ENCODE data around the gene LDHD.

Gene LDHD

DNA sequence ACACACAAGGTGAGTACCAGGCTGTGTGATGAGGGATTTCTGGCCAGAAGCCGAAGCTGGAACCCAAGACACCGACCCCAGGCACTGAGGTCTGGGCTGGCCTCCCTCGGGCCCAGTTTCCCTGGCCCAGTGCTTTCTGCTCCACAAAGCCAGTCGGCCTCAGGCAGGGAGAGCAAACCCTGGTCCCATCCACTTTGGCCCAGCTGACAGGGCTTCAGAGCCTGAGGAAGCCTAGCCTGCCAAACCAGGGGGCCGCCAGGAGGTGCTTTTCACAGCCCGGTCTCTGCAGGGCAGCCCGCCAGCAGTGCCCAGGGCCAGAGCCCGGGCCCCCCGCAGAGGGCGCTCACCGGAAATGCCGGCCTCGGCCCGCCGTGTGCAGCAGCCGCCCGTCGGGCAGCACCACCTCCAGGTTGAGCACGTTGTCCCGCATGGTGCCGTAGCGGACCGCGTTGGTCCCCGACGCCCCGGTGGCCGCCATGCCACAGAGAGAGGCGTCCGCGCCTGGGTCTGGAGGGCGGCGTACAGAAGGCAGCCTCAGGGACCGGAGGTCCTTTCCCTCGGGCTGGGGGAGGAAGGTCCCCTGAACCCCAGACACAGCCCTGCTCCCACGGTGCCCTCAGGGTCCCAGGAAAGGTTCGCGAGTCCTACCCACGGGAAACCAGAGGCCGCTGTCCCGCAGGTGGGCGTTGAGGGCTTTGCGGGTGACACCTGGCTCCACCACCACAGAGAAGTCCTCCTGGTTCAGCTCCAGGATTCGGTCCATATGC is 2.2 kb downstream of the LDHD start:
- peak; percentile 37 for DNase-seq

DNA sequence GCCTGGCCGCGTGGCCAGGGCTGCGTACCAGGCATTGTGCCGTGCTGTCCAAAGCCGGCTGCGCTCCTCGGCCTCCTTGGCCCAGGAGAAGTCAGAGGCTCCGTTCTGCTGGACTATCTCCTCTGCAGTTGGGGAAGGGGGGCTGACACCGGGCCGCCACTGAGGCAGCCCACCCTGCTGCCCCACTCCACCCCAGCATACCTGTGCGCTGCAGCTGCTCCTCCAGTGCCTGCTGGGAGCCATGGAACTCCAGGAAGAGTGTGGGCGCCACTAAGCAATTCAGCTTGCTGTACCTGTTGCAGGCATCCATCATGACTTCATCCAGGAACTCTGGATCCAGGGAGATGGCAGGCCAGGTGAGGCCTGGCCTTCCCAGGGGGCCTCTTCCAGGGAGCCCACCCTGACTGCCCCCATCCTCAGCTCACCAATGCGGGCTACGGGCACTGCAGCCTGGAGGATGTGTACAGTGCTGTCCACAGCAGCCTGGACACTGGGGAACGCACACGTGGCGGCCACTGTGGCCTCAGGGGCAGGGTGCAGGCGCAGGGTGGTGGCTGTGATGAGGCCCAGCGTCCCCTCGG is 2.9 kb downstream of the LDHD start:
- no peak for DNase-seq

- no peak for DNase-seq
These were observed 3.7 kb downstream of the LDHD start for GRCh38 chr16:75112734-75113491.

- no peak for DNase-seq
These were observed 4.4 kb downstream of the LDHD start for GRCh38 chr16:75111961-75112733.

GRCh38 chr16:75111514-75111940 is 5.1 kb downstream of the LDHD start:
- DNase-seq, result no peak

GRCh38 chr16:75110637-75111513 is 5.7 kb downstream of the LDHD start:
- peak; percentile 82 for DNase-seq

- DNase-seq, result peak; percentile 46
These were observed 6.8 kb downstream of the LDHD start for GRCh38 chr16:75109732-75110243.

- DNase-seq, result peak; percentile 59
These were observed 7.5 kb downstream of the LDHD start for GRCh38 chr16:75108792-75109731.

DNA sequence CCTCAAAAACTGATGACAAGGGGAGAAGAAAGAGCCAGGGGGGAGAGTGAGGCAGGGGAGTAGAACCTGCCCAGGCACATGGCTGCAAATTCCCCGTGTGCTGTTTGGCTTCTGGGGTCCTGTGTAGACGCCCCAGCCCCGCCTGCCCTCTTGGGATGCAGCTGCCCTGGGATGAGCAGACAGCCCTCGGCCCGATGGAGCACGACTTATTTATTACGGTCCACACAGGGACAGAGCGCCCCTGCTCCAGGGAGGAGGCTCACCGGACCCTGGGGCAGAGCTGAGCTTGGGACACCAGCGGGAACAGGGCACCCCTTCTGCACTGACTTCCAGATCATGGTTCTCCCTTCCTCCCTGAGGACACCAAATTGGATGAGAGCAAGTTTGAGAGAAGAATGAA is 9.1 kb downstream of the LDHD start:
- no peak for DNase-seq

GRCh38 chr16:75106351-75107274 is 10.0 kb downstream of the LDHD start:
- no peak for DNase-seq

DNA sequence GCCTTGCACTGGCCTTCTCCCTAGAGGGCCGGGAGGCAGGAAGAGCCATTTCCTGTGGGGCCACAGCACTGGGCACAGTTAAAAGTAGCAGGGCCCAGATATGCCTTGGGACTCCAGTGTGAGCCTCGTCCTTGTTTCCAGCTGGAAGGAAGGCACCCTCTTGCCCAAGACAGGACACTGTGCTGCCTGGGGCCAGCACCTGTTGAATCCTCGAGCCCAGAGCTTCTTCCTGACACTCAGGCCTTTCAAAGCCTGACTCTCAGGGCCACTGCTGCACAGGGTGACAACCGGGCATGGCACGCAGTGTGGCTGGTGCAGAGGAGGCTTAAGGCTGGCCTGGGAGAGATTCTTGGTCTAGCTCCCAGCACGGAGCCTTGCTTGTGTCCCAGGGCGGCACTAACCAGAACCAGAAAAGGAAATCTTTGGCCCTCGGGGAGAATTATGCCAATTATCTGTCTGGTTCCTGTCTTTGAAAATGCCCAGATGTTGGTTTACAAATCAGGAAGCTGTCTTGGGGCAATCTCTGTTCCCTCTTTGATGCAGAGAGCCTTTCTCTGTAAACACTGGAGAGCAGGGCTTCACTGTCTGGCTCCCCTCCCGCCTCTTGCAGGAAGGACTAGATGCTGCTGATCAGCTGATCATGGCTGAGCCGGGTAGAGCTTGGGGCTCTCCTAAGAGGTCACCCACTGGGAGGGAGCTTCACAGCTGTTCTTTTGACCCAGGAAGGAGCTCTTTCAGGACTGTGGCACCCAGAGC is 11.1 kb downstream of the LDHD start:
- no peak for DNase-seq

DNA sequence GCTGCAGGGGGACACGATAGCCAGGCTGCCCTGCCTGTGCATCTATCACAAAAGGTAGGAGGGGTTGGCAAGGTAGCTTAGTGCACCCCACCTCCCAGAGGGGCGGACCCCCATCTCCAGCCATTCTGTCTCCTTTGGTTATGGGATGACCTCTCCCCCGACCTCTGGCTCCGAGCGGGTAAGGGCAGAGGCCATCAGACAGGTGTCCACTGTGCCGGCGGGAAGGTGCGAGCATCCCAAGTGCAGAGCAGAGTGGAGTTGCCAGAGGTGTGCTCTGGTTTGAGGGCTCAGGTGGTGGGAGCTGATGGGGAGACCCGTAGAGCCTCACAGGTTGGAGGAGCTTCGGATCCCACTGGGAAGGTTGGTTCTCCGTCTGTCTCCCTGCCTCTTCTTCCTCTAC is 11.7 kb downstream of the LDHD start:
- no peak for DNase-seq

DNA sequence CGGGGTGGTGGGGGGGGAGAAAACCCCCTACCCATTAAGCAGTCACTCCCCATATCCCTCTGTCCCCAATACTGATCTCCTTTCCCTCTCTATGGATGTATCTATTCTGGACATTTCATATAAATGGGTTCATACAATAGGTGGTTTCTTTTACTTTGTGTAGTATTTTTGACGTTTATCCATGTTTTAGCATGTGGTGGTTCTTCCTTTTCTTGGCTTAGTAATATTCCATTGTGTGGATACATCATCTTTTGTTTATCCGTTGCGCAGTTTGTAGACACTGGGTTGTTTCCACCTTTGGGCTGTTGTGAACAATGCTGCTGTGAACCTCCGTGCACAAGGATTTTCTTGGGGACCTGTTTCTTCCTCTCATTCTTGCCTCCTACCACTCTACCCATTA is 12.6 kb downstream of the LDHD start:
- DNase-seq, result no peak

DNA sequence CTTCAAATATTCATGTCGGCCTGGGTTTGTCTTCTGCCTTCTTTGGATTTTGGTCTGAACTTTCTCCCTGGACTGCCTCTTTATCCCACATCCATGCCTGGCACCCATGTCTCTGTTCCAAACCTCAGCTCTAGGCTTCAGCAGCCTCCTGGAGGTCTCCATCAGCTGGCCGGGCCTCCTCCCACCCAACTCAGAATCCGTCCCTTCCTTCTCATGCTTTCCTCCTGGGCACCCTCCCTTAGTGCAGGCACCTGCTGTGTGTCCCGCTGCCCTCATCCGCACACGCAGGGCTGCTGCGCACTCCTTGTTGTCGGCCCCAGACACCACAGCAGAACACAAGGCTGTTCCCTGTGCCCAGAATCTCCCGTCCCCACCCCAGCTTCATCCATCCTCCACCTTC is 14.0 kb downstream of the LDHD start:
- DNase-seq, result no peak

DNA sequence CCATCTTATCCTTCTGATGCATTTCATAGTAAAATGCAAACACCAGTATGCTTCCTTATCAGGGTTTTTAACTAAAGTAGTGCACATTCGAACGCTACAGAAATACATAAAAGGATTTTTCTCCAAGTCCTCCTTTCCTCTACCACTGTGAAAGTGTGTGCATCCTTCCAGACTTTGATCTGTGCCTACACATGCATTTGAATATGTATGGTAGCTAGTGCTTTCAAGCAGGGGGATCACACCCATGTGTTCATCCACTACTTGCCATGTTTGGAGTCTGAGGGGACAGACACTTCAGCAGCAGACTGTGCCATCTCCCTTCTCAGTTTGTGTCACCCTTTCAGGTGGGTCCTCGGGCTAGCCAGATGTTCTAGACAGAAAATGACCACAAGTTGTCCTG is 14.9 kb downstream of the LDHD start:
- no peak for DNase-seq

DNA sequence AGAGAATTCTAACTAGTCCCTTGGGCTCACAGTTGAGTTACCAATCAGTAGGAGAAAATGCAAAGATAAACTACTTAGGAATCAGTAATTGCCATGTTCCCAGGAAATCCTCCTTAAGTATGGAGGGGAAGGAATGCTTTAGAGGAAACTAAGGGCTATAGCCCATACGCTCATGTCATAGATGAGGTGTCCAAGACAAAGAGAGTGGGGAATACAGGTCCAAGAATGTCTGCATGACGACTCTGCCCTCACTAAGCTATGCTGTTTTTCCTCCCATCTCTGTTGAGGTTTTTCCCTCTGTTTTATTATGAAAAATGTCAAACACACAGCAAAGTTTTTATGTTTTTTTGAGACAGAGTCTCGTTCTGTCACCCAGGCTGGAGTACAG is 16.0 kb downstream of the LDHD start:
- DNase-seq, result no peak

GRCh38 chr16:75099738-75100602 is 16.6 kb downstream of the LDHD start:
- no peak for DNase-seq

Measured in NCI-H1092 treated with DMSO at 0.1 percent for 48 hours (cell line).